ENCODE data around the gene CXXC5. TPM values are rescaled to one million over a fixed set of nuclear protein-coding genes. Genes with fewer than 3 reads are reported as not detected.
A peak's percentile ranks its signal among the peaks of the same experiment; 100 is the strongest.

The CXXC5 gene
- total and polyA plus RNA-seq, 12 donors = 28.7 to 51.6 (median 36.0) TPM

DNA sequence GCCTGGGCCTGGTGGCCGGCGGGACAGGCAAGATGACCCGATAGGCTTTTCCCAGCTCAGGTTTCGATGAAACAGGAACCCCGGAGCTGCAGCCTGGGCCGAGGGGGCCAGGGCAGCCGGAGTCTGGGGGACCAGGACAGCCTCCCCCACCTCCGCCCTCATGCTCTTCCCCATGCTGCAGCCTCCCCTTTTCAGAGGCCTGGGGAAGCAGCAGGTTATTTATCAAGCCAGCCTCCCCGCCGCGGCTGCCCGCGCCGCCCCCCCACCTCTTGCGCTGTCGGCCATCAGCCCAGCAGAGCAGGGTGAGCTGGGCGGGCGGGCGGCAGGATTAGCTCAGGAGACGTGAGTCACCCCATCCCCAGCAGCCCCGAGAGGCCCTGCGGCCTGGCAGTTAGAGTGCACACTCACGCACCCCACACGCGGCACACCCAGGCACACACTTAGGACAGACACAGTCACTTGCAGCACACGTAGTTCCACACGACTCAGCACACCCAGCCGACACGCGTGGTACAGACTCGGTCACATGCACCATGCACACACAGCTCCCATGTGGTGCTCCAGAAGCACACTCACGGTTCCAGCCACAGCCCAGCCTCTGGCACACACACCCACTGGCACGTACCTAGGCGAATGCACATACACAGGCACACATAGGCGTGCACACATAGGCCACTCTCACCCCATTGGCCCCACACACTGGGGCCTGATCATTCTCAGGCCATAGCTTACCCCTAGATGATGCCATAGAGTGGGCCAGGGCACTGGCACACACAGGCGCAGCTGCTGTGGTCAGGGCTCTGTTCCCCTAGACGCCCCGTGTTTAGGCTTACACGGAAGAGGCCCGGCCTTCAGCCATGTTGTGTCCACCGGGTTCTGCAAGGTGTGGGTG lies 13.0 kb downstream of the CXXC5 start:
- WGBS, 2 donors = 38 to 42% methylated on average over 37 to 41 of the region's 41 CpGs
- Histone ChIP-seq H3K27me3 (no peaks in the 10 kb centered on the region), H3K9me3 (no peaks in the 10 kb centered on the region), H3K4me3 (peak overlapping the region in 8 of 10 donors; percentile 8 to 49 (median 29)), H3K36me3 (no peaks in the 10 kb centered on the region), H3K4me1 (peaks cover 53 to 100% (median 87%) of the 10 kb centered on the region in 9 donors), H3K27ac (peak overlapping the region; percentile 86 to 97 (median 92))
- ATAC-seq (peak; percentile 54 to 78 (median 66)), DNase-seq (peak; percentile 78 to 82)
- intact Hi-C loops (cut with DNase I) = no loop called here
- TF ChIP-seq, protein P1, sequence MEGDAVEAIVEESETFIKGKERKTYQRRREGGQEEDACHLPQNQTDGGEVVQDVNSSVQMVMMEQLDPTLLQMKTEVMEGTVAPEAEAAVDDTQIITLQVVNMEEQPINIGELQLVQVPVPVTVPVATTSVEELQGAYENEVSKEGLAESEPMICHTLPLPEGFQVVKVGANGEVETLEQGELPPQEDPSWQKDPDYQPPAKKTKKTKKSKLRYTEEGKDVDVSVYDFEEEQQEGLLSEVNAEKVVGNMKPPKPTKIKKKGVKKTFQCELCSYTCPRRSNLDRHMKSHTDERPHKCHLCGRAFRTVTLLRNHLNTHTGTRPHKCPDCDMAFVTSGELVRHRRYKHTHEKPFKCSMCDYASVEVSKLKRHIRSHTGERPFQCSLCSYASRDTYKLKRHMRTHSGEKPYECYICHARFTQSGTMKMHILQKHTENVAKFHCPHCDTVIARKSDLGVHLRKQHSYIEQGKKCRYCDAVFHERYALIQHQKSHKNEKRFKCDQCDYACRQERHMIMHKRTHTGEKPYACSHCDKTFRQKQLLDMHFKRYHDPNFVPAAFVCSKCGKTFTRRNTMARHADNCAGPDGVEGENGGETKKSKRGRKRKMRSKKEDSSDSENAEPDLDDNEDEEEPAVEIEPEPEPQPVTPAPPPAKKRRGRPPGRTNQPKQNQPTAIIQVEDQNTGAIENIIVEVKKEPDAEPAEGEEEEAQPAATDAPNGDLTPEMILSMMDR (IDR thresholded peaks at IDR 0.05) = no peak

DNA sequence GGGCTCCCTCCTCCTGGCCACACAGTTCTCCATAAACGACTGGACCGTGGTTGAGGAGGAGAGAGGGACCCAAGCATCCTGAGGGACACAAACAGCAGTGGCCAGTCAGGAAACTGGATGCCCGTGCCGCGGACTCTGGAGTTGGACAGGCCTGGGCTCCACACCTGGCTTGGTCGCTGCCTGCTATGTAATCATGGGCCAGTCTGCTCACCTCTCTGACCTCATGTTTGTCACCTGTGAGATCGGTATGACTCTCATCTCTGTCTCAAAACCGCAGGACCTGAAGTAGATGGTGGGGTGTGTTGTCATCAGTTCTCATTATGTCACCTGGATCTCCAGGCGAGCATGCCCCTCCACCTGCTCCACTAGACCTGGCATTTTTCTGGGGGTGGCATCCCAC lies 14.5 kb downstream of the CXXC5 start:
- H3K36me3 ChIP-seq = no peaks in the 10 kb centered on the region
- no peak overlapping the region for H3K4me3 ChIP-seq
- TF ChIP-seq, protein P1 (IDR thresholded peaks at IDR 0.05) = no peak
- H3K27me3 ChIP-seq = no peaks in the 10 kb centered on the region
- intact Hi-C loops (cut with DNase I) = no loop called here
- H3K4me1 ChIP-seq = peaks cover 58 to 100% (median 87%) of the 10 kb centered on the region in 9 donors
- peak overlapping the region in 8 of 10 donors; percentile 90 to 97 (median 94) for H3K27ac ChIP-seq
- no peak for ATAC-seq
- WGBS, 2 donors = 83 to 88% methylated on average over 9 of the region's 9 CpGs
- H3K9me3 ChIP-seq = no peaks in the 10 kb centered on the region
- DNase-seq = no peak

DNA sequence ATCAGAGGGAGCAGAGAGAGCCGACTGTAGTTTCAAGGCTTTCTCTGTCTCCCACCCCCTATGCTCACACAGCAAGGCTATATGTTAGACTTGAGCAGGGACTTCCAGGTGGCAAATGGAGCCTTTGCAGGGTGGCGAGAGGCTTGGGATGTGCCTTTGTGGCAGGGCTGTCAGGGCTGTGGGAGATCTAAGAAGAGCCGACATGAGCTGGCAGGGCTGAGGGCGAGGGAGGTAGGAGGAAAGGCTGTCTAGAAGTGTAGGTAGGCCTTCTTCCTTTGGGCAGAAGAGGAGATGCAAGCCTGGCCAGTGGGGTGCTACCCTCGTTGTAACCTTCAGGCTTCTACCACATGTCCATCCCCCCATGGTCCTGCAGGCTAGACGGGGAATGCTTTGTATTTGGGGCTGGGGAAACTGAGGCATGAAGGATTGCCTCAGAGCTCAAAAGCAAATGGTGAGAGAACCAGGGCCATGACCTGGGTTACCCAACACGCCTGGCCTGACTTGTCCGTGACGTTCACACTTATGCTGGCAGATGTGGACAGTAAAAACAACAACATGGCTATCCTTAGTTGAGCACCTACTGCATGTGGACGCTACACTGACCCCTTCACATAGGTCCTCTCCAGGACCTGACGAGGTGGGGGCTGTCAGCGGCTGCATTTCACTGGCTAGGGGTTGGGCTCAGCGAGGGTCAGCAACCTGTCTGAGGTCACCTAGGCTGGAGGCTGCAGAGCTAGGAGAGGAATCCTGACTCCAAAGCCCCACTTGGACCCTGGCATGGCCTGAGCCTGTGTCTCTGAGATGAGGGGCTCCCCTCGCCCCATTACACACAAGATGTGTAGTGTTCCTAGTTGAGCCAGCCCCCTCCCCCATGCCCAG lies 15.3 kb downstream of the CXXC5 start:
- 80 to 86% methylated on average over 14 of the region's 14 CpGs for WGBS, 2 donors
- TF ChIP-seq, protein P1 (IDR thresholded peaks at IDR 0.05) = no peak

DNA sequence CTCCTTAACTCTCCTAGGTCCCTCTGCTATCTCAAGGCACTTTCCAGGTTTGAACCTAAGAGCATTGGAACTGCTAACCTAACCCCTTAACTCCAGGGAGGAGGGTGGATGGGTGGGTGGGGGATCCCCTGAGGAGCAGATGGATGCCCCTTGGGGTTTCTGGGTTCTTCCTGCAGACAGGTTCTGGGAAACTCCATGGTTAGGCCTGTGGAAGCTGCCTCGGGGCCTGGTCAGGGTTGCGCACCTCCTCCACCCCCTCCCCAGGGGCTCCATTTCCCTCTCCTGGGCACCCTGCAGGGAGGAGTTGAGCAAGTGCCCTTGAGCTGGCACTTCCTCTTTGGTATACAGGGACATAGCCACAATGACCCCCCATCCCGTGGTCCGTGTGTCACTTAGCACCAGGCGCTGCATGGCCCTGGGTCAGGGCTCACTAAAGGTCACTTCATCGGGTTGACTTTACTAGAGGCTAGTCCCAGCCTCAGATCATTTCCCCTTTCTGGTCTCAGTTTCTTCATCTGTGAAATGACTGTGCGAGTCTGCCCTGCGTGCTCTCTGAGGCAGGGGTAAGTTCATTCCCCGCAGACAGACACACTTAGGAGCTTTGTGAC lies 16.0 kb downstream of the CXXC5 start:
- peak in 1 of 8 donors; percentile 1 for ATAC-seq

More for the DNA sequence above, 15.3 kb downstream of the CXXC5 start:
- Histone ChIP-seq H3K4me3 (no peak overlapping the region), H3K27ac (peak overlapping the region in 9 of 10 donors; percentile 80 to 98 (median 94)), H3K9me3 (no peaks in the 10 kb centered on the region), H3K36me3 (no peaks in the 10 kb centered on the region), H3K4me1 (peaks cover 55 to 99% (median 84%) of the 10 kb centered on the region in 9 donors), H3K27me3 (no peaks in the 10 kb centered on the region)
- ATAC-seq (no peak), DNase-seq (no peak)
- intact Hi-C loops (cut with DNase I) = no loop called here

More for the DNA sequence above, 16.0 kb downstream of the CXXC5 start:
- Histone ChIP-seq H3K9me3 (no peaks in the 10 kb centered on the region), H3K27me3 (no peaks in the 10 kb centered on the region), H3K36me3 (no peaks in the 10 kb centered on the region), H3K4me1 (peaks cover 48 to 99% (median 84%) of the 10 kb centered on the region in 9 donors), H3K4me3 (no peak overlapping the region), H3K27ac (peak overlapping the region; percentile 32 to 98 (median 93))
- 72% methylated on average over 9 of the region's 9 CpGs for WGBS, 2 donors
- TF ChIP-seq, protein P1 (IDR thresholded peaks at IDR 0.05) = no peak
- no peak for DNase-seq
- intact Hi-C loops (cut with DNase I) = no loop called here

Measured in heart right ventricle (tissue), 16 donors.